Measurements from ENCODE around the gene CAPN8.
"Not testable (repeated sequence)": the region's sequence is repeated elsewhere in the genome, so short reads cannot be mapped to it uniquely, and the experiment has no call there.

Gene CAPN8

GRCh38 chr1:223524930-223525451, 140.5 kb downstream of the CAPN8 start:
- ChIA-PET CTCF (no interaction called here), POLR2A (no interaction called here)
- TF ChIP-seq CTCF (IDR thresholded peaks at IDR 0.05; ENCODE audit: control extremely low read depth, extremely low read depth, low read depth, missing control alignments) = no peak
- no peak for DNase-seq (ENCODE audit: extremely low spot score)

- TF ChIP-seq CTCF (IDR thresholded peaks at IDR 0.05; ENCODE audit: control extremely low read depth, extremely low read depth, low read depth, missing control alignments) = no peak
- POLR2A ChIA-PET = no interaction called here
- CTCF ChIA-PET = no interaction called here
- DNase-seq (ENCODE audit: extremely low spot score) = no peak
Measured at GRCh38 chr1:223521150-223521549, 144.4 kb downstream of the CAPN8 start.

GRCh38 chr1:223520200-223520599, 145.3 kb downstream of the CAPN8 start:
- no peak for DNase-seq (ENCODE audit: extremely low spot score)
- TF ChIP-seq CTCF (IDR thresholded peaks at IDR 0.05; ENCODE audit: control extremely low read depth, extremely low read depth, low read depth, missing control alignments) = no peak
- ChIA-PET POLR2A (no interaction called here), CTCF (interaction anchor here (1.0 kb wide), 1 partner anchor 9 kb away, joined by 3 read pairs; no protein-coding TSS in a partner anchor)

DNA sequence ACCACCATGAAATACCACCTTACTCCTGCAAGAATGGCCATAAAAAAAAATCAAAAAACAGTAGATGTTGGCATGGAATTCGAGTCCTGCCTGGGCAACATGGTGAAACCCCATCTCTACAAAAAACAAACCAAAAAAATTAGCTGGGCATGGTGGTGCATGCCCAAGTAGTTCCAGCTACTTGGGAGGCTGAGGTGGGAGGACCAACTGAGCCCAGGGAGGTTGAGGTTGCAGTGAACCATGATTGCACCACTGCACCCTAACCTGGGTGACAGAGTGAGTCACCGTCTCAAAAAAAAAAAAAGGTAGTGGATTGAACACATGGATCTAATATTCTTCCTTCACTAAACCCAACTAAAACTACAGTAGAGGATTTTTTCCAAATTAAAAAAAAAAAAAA, 146.4 kb downstream of the CAPN8 start:
- ChIA-PET CTCF (interaction anchor here (1.2 kb wide), 1 partner anchor 38 kb away, joined by 3 read pairs; no protein-coding TSS in a partner anchor), POLR2A (no interaction called here)
- TF ChIP-seq CTCF (IDR thresholded peaks at IDR 0.05; ENCODE audit: control extremely low read depth, extremely low read depth, low read depth, missing control alignments) = no peak
- DNase-seq (ENCODE audit: extremely low spot score) = no peak

DNA sequence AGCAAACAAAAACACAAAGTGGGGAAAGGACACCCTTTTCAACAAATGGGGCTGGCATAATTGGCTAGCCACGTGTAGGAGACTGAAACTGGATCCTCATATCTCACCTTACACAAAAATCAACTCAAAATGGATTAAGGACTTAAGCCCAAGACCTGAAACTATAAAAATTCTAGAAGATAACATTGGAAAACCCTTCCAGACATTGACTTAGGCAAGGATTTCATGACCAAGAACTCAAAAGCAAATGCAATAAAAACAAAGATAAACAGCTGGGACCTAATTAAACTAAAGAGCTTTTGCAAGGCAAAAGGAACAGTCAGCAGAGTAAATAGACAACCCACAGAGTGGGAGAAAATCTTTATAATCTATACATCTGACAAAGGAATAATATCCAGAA, 146.9 kb downstream of the CAPN8 start:
- DNase-seq (ENCODE audit: extremely low spot score); POLR2A ChIA-PET: not testable (repeated sequence)
- CTCF ChIA-PET = interaction anchor here (1.2 kb wide), 1 partner anchor 38 kb away, joined by 3 read pairs; no protein-coding TSS in a partner anchor

GRCh38 chr1:223515926-223516325, 149.6 kb downstream of the CAPN8 start:
- DNase-seq (ENCODE audit: extremely low spot score) = no peak
- TF ChIP-seq CTCF (IDR thresholded peaks at IDR 0.05; ENCODE audit: control extremely low read depth, extremely low read depth, low read depth, missing control alignments) = no peak
- ChIA-PET POLR2A (no interaction called here), CTCF (no interaction called here)

GRCh38 chr1:223515421-223515820, 150.1 kb downstream of the CAPN8 start:
- TF ChIP-seq CTCF (IDR thresholded peaks at IDR 0.05; ENCODE audit: control extremely low read depth, extremely low read depth, low read depth, missing control alignments) = no peak
- no peak for DNase-seq (ENCODE audit: extremely low spot score)
- POLR2A ChIA-PET = no interaction called here
- CTCF ChIA-PET = interaction anchor here (0.9 kb wide), 1 partner anchor 17 kb away, joined by 3 read pairs; no protein-coding TSS in a partner anchor
